Body of pancreas (tissue), 4 donors: ENCODE results near the gene IL1RAPL2. TPM values are rescaled to one million over a fixed set of nuclear protein-coding genes. Genes with fewer than 3 reads are reported as not detected.

Experiments
- ATAC-seq: fragments of 150-250 bp; one replicate; pipeline ENCODE4 v1.9.1; 2016
- DNase-seq, 4 donors: peaks; one replicate each; pipeline ENCODE4 v3.0.0-alpha.2; 2019
- H3K27ac ChIP-seq, 4 donors: fragments of 200-600 bp; sonication (generic); 1 replicate in 3 of 4; 2 replicates in 1 of 4; pipeline versions ENCODE4 v1.5.1 to v1.6.1; 2016 to 2019; ENCODE audit warnings: mild to moderate bottlenecking in 1 of 4, mixed read lengths in 1 of 4, moderate library complexity in 1 of 4
- H3K27me3 ChIP-seq, 2 donors: fragments of 200-600 bp; sonication (generic); one replicate each; pipeline ENCODE4 v1.6.0; 2016; ENCODE audit warnings: mild to moderate bottlenecking in 1 of 2
- H3K36me3 ChIP-seq, 2 donors: fragments of 200-600 bp; sonication (generic); replicated peaks in 1 of 2; 2 replicates each; pipeline ENCODE4 v1.5.1; 2016; ENCODE audit warnings: low read depth in 2 of 2; ENCODE audit not compliant: insufficient read depth in 1 of 2
- H3K4me1 ChIP-seq: fragments of 200-600 bp; sonication (generic); one replicate; pipeline ENCODE4 v1.6.0; 2016
- H3K4me3 ChIP-seq, 2 donors: fragments of 200-600 bp; sonication (generic); 1 replicate in 1 of 2; 2 replicates in 1 of 2; pipeline ENCODE4 v1.5.1; 2016 to 2019
- H3K9me3 ChIP-seq, 3 donors: fragments of 200-600 bp; sonication (generic); 1 replicate in 2 of 3; 2 replicates in 1 of 3; pipeline ENCODE4 v1.5.1; 2016
- POLR2A ChIP-seq, 3 donors: fragments of 450-650 bp; IDR thresholded peaks; one replicate each; pipeline ENCODE4 v1.6.1; 2016; ENCODE audit warnings: antibody characterized with exemption in 3 of 3, mild to moderate bottlenecking in 2 of 3
- WGBS, 2 donors: methylation state at CpG; one replicate each; pipeline ENCODE4 v1.1.5; 2017; 5-methylcytosine and 5-hydroxymethylcytosine counted together
- intact Hi-C: fragments of 100-400 bp; cut with DNase I; formaldehyde crosslinking; loops from one replicate; pipeline ENCODE4 v1.15.1; 2023
- total RNA-seq, 2 donors: library from RNA; depleted of rRNA; stranded (reverse); fragments of >200 nt; gene quantifications; one replicate each; pipeline ENCODE4 v1.1.0, GENCODE V29; 2016
- TF ChIP-seq, protein P1 (sequence below), 7 experiments: fragments of 450-650 bp in 4 of 7; fragments of 200-600 bp in 3 of 7; sonication (generic) in 3 of 7; IDR thresholded peaks; one replicate each; pipeline ENCODE4 v1.5.1; 2016 to 2019; ENCODE audit warnings: antibody characterized with exemption in 7 of 7

Gene IL1RAPL2
- total RNA-seq, 2 donors from 2014 or later: not detected

- TF ChIP-seq, protein P1, sequence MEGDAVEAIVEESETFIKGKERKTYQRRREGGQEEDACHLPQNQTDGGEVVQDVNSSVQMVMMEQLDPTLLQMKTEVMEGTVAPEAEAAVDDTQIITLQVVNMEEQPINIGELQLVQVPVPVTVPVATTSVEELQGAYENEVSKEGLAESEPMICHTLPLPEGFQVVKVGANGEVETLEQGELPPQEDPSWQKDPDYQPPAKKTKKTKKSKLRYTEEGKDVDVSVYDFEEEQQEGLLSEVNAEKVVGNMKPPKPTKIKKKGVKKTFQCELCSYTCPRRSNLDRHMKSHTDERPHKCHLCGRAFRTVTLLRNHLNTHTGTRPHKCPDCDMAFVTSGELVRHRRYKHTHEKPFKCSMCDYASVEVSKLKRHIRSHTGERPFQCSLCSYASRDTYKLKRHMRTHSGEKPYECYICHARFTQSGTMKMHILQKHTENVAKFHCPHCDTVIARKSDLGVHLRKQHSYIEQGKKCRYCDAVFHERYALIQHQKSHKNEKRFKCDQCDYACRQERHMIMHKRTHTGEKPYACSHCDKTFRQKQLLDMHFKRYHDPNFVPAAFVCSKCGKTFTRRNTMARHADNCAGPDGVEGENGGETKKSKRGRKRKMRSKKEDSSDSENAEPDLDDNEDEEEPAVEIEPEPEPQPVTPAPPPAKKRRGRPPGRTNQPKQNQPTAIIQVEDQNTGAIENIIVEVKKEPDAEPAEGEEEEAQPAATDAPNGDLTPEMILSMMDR (IDR thresholded peaks at IDR 0.05): no peak
- TF ChIP-seq POLR2A (IDR thresholded peaks at IDR 0.05): no peak
- Histone ChIP-seq H3K27me3 (no peaks in the 10 kb centered on the region), H3K27ac (no peak overlapping the region), H3K9me3 (no peaks in the 10 kb centered on the region), H3K4me3 (no peak overlapping the region), H3K4me1 (peaks cover 14% of the 10 kb centered on the region), H3K36me3 (no peaks in the 10 kb centered on the region)
- intact Hi-C loops: no loop called here
- 6 to 7% methylated on average over 11 to 18 of the region's 23 CpGs for WGBS, 2 donors
- ATAC-seq (no peak), DNase-seq (no peak)
Measured at GRCh38 chrX:104568304-104568915, 2.4 kb downstream of the IL1RAPL2 start.

DNA sequence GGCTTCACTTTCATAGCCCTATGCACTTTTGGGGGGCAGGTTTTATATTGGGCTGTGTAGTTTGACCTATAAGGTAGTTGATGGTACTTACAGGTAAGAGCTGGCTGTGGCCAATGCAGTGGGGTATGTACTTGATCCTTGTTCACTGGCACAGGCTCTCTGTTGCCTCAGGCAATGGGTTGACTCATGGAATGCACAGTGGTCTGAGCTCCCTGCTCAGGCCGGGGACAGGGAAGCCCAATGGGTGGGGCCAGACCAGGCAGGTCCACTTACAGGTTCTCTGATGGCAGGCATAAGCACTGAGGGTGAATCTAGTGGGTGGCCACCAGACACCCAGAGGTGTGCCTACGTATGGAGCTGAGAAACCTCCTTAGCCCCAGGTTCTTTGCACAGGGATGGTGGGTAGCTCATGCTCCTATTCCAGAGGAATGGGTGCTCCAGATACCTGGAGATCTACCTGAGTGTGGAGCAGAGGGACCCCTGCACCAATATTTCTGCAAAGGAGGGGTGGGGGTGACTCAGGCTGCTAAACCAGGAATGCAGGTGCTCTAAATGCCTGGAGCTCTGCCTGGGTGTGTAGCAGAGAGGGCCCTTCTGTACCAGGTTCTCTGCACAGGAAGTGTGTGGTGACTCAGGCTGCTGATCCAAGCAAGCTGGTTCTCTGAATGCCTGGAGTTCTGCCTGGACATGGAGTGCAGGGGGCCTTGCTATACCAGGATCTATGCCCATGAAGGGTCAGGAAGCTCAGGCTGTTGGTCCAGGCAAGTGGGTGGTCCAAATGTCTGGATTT lies 52.3 kb downstream of the IL1RAPL2 start:
- Histone ChIP-seq H3K4me3 (no peak overlapping the region), H3K27me3 (no peaks in the 10 kb centered on the region), H3K9me3 (no peaks in the 10 kb centered on the region), H3K36me3 (no peaks in the 10 kb centered on the region), H3K4me1 (no peaks in the 10 kb centered on the region), H3K27ac (no peak overlapping the region)
- TF ChIP-seq POLR2A (IDR thresholded peaks at IDR 0.05): no peak
- TF ChIP-seq, protein P1 (IDR thresholded peaks at IDR 0.05): no peak
- DNase-seq (no peak), ATAC-seq (no peak)
- intact Hi-C loops: no loop called here
- 40 to 60% methylated on average over 1 of the region's 2 CpGs for WGBS, 2 donors

DNA sequence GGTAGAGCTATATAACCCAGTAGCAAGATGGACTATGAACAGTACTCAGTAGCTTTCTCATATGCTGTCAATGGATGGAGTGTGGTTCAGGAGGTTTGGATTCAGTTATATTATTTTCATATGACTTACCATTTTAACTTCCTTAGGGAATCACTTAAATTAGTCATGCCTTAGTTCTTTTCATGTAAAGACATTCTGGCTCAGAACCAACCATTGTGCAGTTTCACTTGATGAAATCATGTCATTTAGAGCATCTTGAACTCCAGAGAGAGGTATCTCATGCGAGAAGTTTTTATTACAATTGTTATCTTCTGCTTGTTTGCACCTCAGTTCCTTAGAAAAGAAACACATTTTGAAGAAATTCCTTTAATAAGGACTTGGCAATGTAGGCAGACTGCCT lies 55.8 kb downstream of the IL1RAPL2 start:
- H3K27ac ChIP-seq: no peak overlapping the region
- H3K4me1 ChIP-seq: no peaks in the 10 kb centered on the region
- H3K27me3 ChIP-seq: no peaks in the 10 kb centered on the region
- WGBS, 2 donors: 64 to 83% methylated on average over 1 of the region's 1 CpG
- no peak for DNase-seq
- intact Hi-C loops: no loop called here
- no peak for ATAC-seq
- TF ChIP-seq, protein P1 (IDR thresholded peaks at IDR 0.05): no peak
- TF ChIP-seq POLR2A (IDR thresholded peaks at IDR 0.05): no peak
- H3K4me3 ChIP-seq: no peak overlapping the region
- no peaks in the 10 kb centered on the region for H3K36me3 ChIP-seq
- no peaks in the 10 kb centered on the region for H3K9me3 ChIP-seq

GRCh38 chrX:104641176-104641575 lies 75.2 kb downstream of the IL1RAPL2 start:
- WGBS, 2 donors: 90% methylated on average over 2 of the region's 4 CpGs; no CpG with 5 or more reads in 1 of the 2 donors

More at GRCh38 chrX:104641176-104641575, 75.2 kb downstream of the IL1RAPL2 start:
- no peaks in the 10 kb centered on the region for H3K36me3 ChIP-seq
- H3K9me3 ChIP-seq: no peaks in the 10 kb centered on the region
- intact Hi-C loops: no loop called here
- H3K4me1 ChIP-seq: no peaks in the 10 kb centered on the region
- H3K27me3 ChIP-seq: no peaks in the 10 kb centered on the region
- no peak overlapping the region for H3K27ac ChIP-seq
- no peak overlapping the region for H3K4me3 ChIP-seq
- DNase-seq (no peak), ATAC-seq (no peak)
- TF ChIP-seq, protein P1 (IDR thresholded peaks at IDR 0.05): no peak
- TF ChIP-seq POLR2A (IDR thresholded peaks at IDR 0.05): no peak
